Measurements from ENCODE around the gene CAPN1. TPM values are rescaled to one million over a fixed set of nuclear protein-coding genes. Genes with fewer than 3 reads are reported as not detected.

CAPN1 gene
- total RNA-seq, 1 experiment from 2014 or later = 175 TPM

GRCh38 chr11:65217441-65218423 lies 36.0 kb downstream of the CAPN1 start:
- no peak overlapping the region for H2AFZ ChIP-seq (ENCODE audit: low read length)
- peaks cover 20 to 41% of the 10 kb centered on the region in 2 experiments for H3K4me1 Mint-ChIP-seq
- no peak overlapping the region for H2BK120ac ChIP-seq (ENCODE audit: low read depth, low read length, poor library complexity, severe bottlenecking)
- H3K14ac ChIP-seq (ENCODE audit: insufficient read depth, low read length) = no peak overlapping the region
- no peak overlapping the region for H2BK5ac ChIP-seq (ENCODE audit: insufficient read length, low read length)
- H2BK20ac ChIP-seq (ENCODE audit: low read depth, low read length, poor library complexity, severe bottlenecking) = no peak overlapping the region
- H3K27me3 ChIP-seq (ENCODE audit: insufficient read depth, low read length) = no peaks in the 10 kb centered on the region
- no peak overlapping the region for H3K4me2 ChIP-seq (ENCODE audit: insufficient read depth, insufficient read length, low read length)
- H3K36me3 Mint-ChIP-seq (ENCODE audit: insufficient read depth in 1 of 3, low read depth in 3 of 3) = peaks cover 0 to 5% (median 0%) of the 10 kb centered on the region in 3 experiments; a peak in 3 of 7 replicates
- no CpG with 5 or more reads among the region's 19 CpGs for WGBS (ENCODE audit: extremely low coverage, insufficient read length, low lambda C conversion rate)
- H3K9me3 ChIP-seq (ENCODE audit: control insufficient read depth, low read depth, low read length) = no peaks in the 10 kb centered on the region
- H3K27me3 Mint-ChIP-seq (ENCODE audit: low read depth) = no peaks in the 10 kb centered on the region
- peak; percentile 19; the same call in 1 of the 3 replicates for TF ChIP-seq CTCF (conservative IDR thresholded peaks at IDR 0.05)
- no peak overlapping the region for H3K23ac ChIP-seq (ENCODE audit: insufficient read length, low read depth, low read length)
- no peak overlapping the region for H2BK15ac ChIP-seq (ENCODE audit: low read depth, low read length)
- H2BK12ac ChIP-seq (ENCODE audit: insufficient read length, low read depth, low read length) = no peak overlapping the region
- H3K27ac ChIP-seq (ENCODE audit: insufficient read length, low read depth, low read length) = no peak overlapping the region
- H3K4ac ChIP-seq (ENCODE audit: low read depth, low read length) = no peak overlapping the region
- H3K79me1 ChIP-seq (ENCODE audit: insufficient read depth, low read depth, low read length, poor library complexity, severe bottlenecking) = no peaks in the 10 kb centered on the region
- H3K9ac ChIP-seq (ENCODE audit: extremely low read depth, insufficient read length, low read length) = no peak overlapping the region
- no peaks in the 10 kb centered on the region for H3K79me2 ChIP-seq (ENCODE audit: insufficient read depth, low read length)
- peak overlapping the region in 2 of 3 experiments; percentile 72 to 86; a peak in 3 of 7 replicates for H3K27ac Mint-ChIP-seq
- peaks cover 6% of the 10 kb centered on the region; the same call in 1 of the 2 replicates for H3K4me1 ChIP-seq (ENCODE audit: insufficient read depth, low read length)
- no peaks in the 10 kb centered on the region for H4K20me1 ChIP-seq (ENCODE audit: control insufficient read depth, insufficient read depth, insufficient read length)
- peaks cover 0 to 3% of the 10 kb centered on the region in 2 experiments; a peak in 1 of 5 replicates for H3K9me3 Mint-ChIP-seq
- no peak overlapping the region for H3T11ph ChIP-seq (ENCODE audit: low read length)
- peaks cover 6% of the 10 kb centered on the region for H3K23me2 ChIP-seq (ENCODE audit: insufficient read length, low read depth, low read length, poor library complexity, severe bottlenecking)
- DNase-seq = peak; percentile 33
- no peak overlapping the region for H4K5ac ChIP-seq (ENCODE audit: insufficient read length, low read depth, low read length)
- no peak overlapping the region for H3K18ac ChIP-seq (ENCODE audit: insufficient read length, low read depth, low read length)
- no peak overlapping the region for H3K56ac ChIP-seq (ENCODE audit: insufficient read length, low read depth, low read length)
- no peak overlapping the region for H4K8ac ChIP-seq (replicated peaks; ENCODE audit: insufficient read length, low read depth, low read length)
- no peak overlapping the region for H2AK5ac ChIP-seq (ENCODE audit: insufficient read length, low read length)
- no peak overlapping the region for H4K91ac ChIP-seq (ENCODE audit: insufficient read length, low read depth, low read length)
- no peak overlapping the region for H3K4me3 Mint-ChIP-seq

Measured in H9 (cell line).